ENCODE results near the gene TRAF6. TPM values are rescaled to one million over a fixed set of nuclear protein-coding genes. Genes with fewer than 3 reads are reported as not detected.

TRAF6 gene
- total RNA-seq, 3 donors from 2014 or later: 15.5 to 19.2 (median 17.9) TPM

- peak; percentile 20 for ATAC-seq
- no peaks in the 10 kb centered on the region for H3K9me3 ChIP-seq
- intact Hi-C loops (cut with DNase I, micrococcal nuclease): loop anchor here in 1 of 2 donors (10.0 kb wide), 1 partner anchor 773 kb away; no protein-coding TSS in a partner anchor
- peaks cover 4% of the 10 kb centered on the region for H3K4me1 ChIP-seq (ENCODE audit: low read depth)
- DNase-seq: no peak
- H3K4me3 ChIP-seq: no peak overlapping the region
- no peak for TF ChIP-seq CTCF (IDR thresholded peaks at IDR 0.05)
- no peaks in the 10 kb centered on the region for H3K36me3 ChIP-seq (ENCODE audit: low read depth)
These were observed 42.2 kb downstream of the TRAF6 start for GRCh38 chr11:36467916-36468315.

- TF ChIP-seq CTCF (IDR thresholded peaks at IDR 0.05): no peak
- Histone ChIP-seq H3K36me3 (ENCODE audit: low read depth) (no peaks in the 10 kb centered on the region), H3K9me3 (no peaks in the 10 kb centered on the region), H3K4me1 (ENCODE audit: low read depth) (peaks cover 4% of the 10 kb centered on the region), H3K4me3 (no peak overlapping the region)
- ATAC-seq (peak; percentile 27), DNase-seq (no peak)
- intact Hi-C loops (cut with DNase I, micrococcal nuclease): loop anchor here in 1 of 2 donors (10.0 kb wide), 1 partner anchor 772 kb away; no protein-coding TSS in a partner anchor
These were observed 43.1 kb downstream of the TRAF6 start for GRCh38 chr11:36467012-36467411.

- no peaks in the 10 kb centered on the region for H3K9me3 ChIP-seq
- intact Hi-C loops (cut with DNase I, micrococcal nuclease): loop anchor here in 1 of 2 donors (10.0 kb wide), 1 partner anchor 771 kb away; no protein-coding TSS in a partner anchor
- H3K4me1 ChIP-seq (ENCODE audit: low read depth): peaks cover 4% of the 10 kb centered on the region
- TF ChIP-seq CTCF (IDR thresholded peaks at IDR 0.05): no peak
- H3K36me3 ChIP-seq (ENCODE audit: low read depth): no peaks in the 10 kb centered on the region
- DNase-seq (no peak), ATAC-seq (no peak)
- H3K4me3 ChIP-seq: no peak overlapping the region
These were observed 44.5 kb downstream of the TRAF6 start for GRCh38 chr11:36465449-36466163.

- ATAC-seq (no peak), DNase-seq (no peak)
- Histone ChIP-seq H3K4me1 (ENCODE audit: low read depth) (peaks cover 4% of the 10 kb centered on the region), H3K36me3 (ENCODE audit: low read depth) (no peaks in the 10 kb centered on the region), H3K9me3 (no peaks in the 10 kb centered on the region), H3K4me3 (no peak overlapping the region)
- intact Hi-C loops (cut with DNase I, micrococcal nuclease): loop anchor here in 1 of 2 donors (10.0 kb wide), 1 partner anchor 770 kb away; no protein-coding TSS in a partner anchor
- no peak for TF ChIP-seq CTCF (IDR thresholded peaks at IDR 0.05)
These were observed 45.4 kb downstream of the TRAF6 start for GRCh38 chr11:36464720-36465119.

- intact Hi-C loops (cut with DNase I, micrococcal nuclease): loop anchor here in 1 of 2 donors (10.0 kb wide), 1 partner anchor 769 kb away; no protein-coding TSS in a partner anchor
- Histone ChIP-seq H3K9me3 (no peaks in the 10 kb centered on the region), H3K4me3 (no peak overlapping the region), H3K4me1 (ENCODE audit: low read depth) (peaks cover 4% of the 10 kb centered on the region), H3K36me3 (ENCODE audit: low read depth) (no peaks in the 10 kb centered on the region)
- DNase-seq: no peak
- ATAC-seq: no peak
- TF ChIP-seq CTCF (IDR thresholded peaks at IDR 0.05): no peak
These were observed 46.3 kb downstream of the TRAF6 start for GRCh38 chr11:36463781-36464180.

Measured in mucosa of descending colon (tissue), 3 donors.